ENCODE data around the gene C12orf42. TPM values are rescaled to one million over a fixed set of nuclear protein-coding genes. Genes with fewer than 3 reads are reported as not detected.

Gene C12orf42
- total RNA-seq, 4 donors from 2014 or later: not detected

DNA sequence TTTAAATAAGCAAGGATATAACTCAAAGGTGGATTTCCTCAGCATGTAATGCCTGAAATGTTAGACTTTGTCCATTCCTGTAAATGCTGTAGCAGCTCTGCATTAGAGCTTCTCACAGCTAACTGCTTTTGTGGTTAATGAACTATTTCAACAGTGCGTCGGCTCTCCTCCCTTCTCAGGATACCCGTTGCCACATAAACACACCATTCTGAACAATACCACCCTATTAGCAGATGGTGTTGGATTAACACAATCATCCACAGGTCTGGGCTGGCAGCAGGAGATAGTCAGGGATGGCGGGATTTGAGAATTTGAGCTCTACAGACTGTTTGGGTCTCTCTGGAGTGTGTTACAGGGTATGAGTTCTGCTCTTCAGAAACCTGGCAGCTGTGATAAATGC is 33.5 kb upstream of the C12orf42 start:
- 62 to 63% methylated on average over 4 of the region's 4 CpGs for WGBS, 2 donors
- no peak overlapping the region for H3K4me3 ChIP-seq (ENCODE audit: low read depth, poor library complexity, severe bottlenecking)

GRCh38 chr12:103524238-103524875 is 28.6 kb upstream of the C12orf42 start:
- H3K4me3 ChIP-seq (ENCODE audit: low read depth, poor library complexity, severe bottlenecking): no peak overlapping the region
- WGBS, 2 donors: 39 to 42% methylated on average over 4 of the region's 4 CpGs
- TF ChIP-seq, protein P1, sequence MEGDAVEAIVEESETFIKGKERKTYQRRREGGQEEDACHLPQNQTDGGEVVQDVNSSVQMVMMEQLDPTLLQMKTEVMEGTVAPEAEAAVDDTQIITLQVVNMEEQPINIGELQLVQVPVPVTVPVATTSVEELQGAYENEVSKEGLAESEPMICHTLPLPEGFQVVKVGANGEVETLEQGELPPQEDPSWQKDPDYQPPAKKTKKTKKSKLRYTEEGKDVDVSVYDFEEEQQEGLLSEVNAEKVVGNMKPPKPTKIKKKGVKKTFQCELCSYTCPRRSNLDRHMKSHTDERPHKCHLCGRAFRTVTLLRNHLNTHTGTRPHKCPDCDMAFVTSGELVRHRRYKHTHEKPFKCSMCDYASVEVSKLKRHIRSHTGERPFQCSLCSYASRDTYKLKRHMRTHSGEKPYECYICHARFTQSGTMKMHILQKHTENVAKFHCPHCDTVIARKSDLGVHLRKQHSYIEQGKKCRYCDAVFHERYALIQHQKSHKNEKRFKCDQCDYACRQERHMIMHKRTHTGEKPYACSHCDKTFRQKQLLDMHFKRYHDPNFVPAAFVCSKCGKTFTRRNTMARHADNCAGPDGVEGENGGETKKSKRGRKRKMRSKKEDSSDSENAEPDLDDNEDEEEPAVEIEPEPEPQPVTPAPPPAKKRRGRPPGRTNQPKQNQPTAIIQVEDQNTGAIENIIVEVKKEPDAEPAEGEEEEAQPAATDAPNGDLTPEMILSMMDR (IDR thresholded peaks at IDR 0.05): no peak
- no peak for TF ChIP-seq POLR2A (IDR thresholded peaks at IDR 0.05)
- no peak for DNase-seq (ENCODE audit: low spot score in 2 of 2)
- intact Hi-C loops (cut with DNase I; ENCODE audit: low total_unique reads): no loop called here

More for the DNA sequence above, 33.5 kb upstream of the C12orf42 start:
- intact Hi-C loops (cut with DNase I; ENCODE audit: low total_unique reads): no loop called here
- TF ChIP-seq, protein P1 (IDR thresholded peaks at IDR 0.05): no peak
- no peak for TF ChIP-seq POLR2A (IDR thresholded peaks at IDR 0.05)
- no peak for DNase-seq (ENCODE audit: low spot score in 2 of 2)

DNA sequence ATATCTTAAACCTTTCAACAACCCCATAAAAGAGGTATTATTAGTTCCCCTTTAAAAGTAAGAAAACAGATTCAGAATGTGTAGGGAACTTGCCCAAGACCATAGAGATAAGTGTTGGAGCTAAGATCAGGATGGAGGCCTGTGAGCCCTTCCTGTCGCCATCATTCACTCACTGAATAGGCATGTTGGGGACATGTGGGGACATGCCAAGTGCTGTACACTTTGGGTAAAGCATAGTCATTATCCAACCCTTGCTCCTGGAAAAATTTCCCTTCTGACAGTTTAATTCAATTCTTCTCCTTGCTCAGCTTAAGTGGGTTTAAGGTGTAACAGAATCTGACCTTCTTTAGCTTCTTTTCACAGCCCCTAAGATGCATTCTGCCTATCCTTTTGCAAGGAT is 28.0 kb upstream of the C12orf42 start:
- no peak overlapping the region for H3K4me3 ChIP-seq (ENCODE audit: low read depth, poor library complexity, severe bottlenecking)
- 41% methylated on average over 1 of the region's 1 CpG for WGBS, 2 donors
- no peak for DNase-seq (ENCODE audit: low spot score in 2 of 2)
- intact Hi-C loops (cut with DNase I; ENCODE audit: low total_unique reads): no loop called here
- TF ChIP-seq POLR2A (IDR thresholded peaks at IDR 0.05): no peak

DNA sequence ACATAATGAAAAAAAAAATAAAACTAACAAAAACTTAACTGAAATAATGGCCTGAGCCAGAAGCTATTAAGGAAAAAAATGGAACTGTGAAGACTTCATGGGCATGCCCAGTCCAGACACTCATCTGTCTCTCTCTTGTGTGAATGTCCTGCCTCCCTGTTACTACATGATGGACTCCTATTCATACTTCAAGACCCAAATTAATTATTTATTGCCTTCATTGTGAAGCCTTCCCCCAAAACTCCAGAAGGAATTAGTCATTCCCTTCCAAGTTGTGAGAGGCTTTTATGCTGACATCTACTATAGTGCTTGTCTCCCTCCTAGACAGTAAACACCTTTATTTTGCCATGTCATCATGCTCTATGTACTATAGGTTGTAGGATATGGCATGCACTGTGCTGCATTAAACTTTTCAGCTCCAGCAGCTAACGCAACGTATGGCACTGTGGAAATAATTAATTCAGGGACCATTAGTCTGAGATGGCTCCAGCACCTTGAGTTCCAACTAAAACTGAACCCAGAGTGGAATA is 25.0 kb upstream of the C12orf42 start:
- TF ChIP-seq, protein P1 (IDR thresholded peaks at IDR 0.05): no peak
- no peak for TF ChIP-seq POLR2A (IDR thresholded peaks at IDR 0.05)
- DNase-seq (ENCODE audit: low spot score in 2 of 2): no peak
- no peak overlapping the region for H3K4me3 ChIP-seq (ENCODE audit: low read depth, poor library complexity, severe bottlenecking)
- 82 to 88% methylated on average over 2 of the region's 2 CpGs for WGBS, 2 donors
- intact Hi-C loops (cut with DNase I; ENCODE audit: low total_unique reads): no loop called here

DNA sequence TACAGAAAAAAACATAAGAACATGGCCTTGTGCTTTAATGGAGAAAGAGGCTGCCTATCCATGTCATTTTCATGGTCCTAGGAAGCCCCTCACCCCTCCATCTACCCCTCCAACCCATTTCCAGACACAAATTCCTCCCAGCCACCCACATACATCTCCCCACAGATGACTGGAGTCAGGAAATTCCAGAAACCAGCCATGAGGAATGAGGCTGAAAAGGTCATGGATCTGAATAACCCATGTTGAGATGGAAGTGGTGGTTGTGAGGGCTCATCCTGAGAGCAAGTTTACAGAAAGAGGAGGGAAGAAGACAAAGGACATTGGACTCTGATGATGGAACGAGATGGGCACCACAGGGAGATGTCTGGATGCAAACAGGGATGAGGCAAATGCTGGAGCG is 23.9 kb upstream of the C12orf42 start:
- intact Hi-C loops (cut with DNase I; ENCODE audit: low total_unique reads): no loop called here
- 72% methylated on average over 2 of the region's 2 CpGs for WGBS, 2 donors
- no peak overlapping the region for H3K4me3 ChIP-seq (ENCODE audit: low read depth, poor library complexity, severe bottlenecking)
- DNase-seq (ENCODE audit: low spot score in 2 of 2): no peak
- TF ChIP-seq POLR2A (IDR thresholded peaks at IDR 0.05): no peak
- TF ChIP-seq, protein P1 (IDR thresholded peaks at IDR 0.05): no peak

DNA sequence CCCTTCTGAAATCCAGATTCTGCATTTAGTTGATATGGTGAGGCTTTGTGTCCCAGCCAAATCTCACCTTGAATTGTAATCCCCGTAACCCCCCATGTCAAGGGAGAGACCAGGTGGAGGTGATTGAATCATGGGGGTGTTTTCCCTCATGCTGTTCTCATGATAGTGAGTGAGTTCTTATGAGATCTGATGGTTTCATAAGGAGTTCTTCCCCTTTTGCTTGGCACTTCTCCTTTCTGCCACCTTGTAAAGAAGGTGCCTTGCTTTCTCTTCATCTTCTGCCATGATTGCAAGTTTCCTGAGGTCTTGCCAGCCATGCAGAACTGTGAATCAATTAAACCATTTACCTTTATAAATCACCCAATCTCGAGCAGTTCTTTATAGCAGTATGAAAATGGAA is 23.1 kb upstream of the C12orf42 start:
- TF ChIP-seq POLR2A (IDR thresholded peaks at IDR 0.05): no peak
- TF ChIP-seq, protein P1 (IDR thresholded peaks at IDR 0.05): no peak
- H3K4me3 ChIP-seq (ENCODE audit: low read depth, poor library complexity, severe bottlenecking): no peak overlapping the region
- WGBS, 2 donors: 75 to 79% methylated on average over 2 of the region's 2 CpGs
- intact Hi-C loops (cut with DNase I; ENCODE audit: low total_unique reads): no loop called here
- no peak for DNase-seq (ENCODE audit: low spot score in 2 of 2)

All from lower leg skin (tissue), 4 donors.